ENCODE data around the gene RPS6KA2.
"Not testable (repeated sequence)": the region's sequence is repeated elsewhere in the genome, so short reads cannot be mapped to it uniquely, and the experiment has no call there.

The RPS6KA2 gene

DNA sequence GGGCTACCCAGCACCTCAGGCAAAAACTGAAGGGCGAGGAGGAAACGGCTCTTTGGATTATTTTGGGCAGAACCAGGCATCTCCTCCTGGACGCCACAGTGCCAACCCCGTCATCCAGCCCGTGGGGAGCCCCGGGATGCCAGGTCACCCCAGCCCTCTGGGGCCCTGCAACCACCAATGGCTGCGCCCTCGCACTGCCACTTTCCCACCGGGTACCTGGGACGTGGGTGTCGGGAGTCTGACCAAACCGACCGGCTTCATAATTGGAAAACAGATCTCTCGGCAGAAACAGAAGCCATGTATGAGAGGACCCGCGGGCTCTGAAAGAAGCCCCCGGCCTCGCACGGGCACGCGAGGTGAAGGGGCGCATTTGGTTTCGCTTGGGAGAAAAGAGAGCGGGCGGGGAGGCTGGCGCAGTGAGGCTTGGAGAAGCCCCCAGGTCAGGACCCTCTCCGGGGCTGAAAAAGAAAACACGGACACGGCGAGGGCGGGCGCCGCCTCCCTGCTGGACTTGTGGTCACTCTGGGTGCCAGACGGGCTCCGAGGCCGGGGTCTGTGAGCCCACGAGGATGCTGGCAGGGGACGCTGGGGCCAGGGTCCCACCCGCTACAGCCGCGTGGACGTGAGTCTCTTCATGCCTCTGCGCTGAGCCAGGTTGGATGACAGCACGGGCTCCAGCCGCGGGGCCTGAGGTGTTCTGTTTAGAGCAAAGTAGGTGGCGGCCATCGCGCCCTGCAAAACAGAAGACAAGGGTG is 214.7 kb downstream of the RPS6KA2 start:
- DNase-seq = no peak

DNA sequence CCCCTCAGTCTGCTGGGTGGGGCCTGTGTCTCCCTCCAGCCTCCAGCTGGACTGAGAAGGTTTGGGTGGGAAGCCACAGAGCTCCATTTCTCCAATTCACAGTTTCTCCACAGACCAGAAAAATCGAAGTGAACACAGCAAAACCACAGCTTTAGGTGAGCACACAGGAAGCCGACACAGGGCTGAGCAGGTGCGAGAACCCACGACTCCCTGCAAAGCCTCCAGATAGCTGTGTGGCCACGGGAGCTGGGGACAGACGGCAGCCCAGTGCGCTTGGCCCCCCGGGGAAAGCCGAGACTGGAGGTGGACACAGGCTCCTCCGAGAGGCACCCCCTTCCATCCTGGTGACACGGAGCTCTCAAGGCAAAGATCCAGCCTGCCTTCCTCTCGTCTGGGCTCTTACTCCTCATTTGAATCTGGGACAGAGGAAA is 215.3 kb downstream of the RPS6KA2 start:
- DNase-seq = peak in 1 of 5 donors; percentile 23

DNA sequence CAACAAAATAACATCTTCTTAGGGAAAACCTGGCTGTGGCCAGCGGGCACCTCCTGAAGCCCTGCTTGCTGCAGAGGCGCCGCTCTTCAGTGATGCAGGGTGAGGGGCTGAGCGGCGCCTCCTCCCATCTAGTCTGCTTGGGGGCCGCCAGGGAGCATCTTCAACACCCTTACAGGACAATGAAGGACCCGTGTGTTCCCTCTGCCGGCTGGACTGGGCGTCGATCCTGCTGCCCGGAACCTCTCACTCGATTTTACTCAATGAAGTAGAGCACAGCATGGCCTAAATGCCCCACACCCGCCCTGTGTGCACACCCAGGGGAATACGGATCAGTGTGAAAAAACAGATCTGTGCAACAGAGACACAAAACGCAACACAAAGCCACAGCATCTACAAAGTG is 215.8 kb downstream of the RPS6KA2 start:
- DNase-seq = no peak

DNA sequence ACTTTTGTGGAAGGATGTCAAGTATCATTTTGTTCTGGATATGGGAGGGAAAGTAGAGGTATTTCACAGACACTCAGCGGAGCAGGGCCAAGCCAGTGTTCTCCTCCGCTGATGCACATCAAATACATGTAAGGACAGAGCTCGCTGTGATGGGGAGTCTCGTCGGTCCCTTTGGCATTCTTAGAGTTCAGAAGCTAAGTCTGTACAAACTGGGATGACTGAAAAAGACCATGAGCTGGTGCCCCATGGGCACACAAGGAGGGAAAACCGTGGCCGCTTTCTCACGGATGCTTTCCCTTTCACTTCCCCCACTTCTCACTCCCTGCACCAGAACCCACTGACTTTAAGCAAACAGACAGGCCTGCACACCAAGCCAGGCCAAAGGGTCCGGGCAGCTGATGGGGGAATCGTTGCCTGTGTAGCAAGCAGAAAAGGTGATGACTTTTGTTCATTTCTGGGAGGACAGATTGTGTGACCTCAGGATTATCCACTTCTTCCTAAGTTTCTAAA is 216.6 kb downstream of the RPS6KA2 start:
- no peak for DNase-seq

DNA sequence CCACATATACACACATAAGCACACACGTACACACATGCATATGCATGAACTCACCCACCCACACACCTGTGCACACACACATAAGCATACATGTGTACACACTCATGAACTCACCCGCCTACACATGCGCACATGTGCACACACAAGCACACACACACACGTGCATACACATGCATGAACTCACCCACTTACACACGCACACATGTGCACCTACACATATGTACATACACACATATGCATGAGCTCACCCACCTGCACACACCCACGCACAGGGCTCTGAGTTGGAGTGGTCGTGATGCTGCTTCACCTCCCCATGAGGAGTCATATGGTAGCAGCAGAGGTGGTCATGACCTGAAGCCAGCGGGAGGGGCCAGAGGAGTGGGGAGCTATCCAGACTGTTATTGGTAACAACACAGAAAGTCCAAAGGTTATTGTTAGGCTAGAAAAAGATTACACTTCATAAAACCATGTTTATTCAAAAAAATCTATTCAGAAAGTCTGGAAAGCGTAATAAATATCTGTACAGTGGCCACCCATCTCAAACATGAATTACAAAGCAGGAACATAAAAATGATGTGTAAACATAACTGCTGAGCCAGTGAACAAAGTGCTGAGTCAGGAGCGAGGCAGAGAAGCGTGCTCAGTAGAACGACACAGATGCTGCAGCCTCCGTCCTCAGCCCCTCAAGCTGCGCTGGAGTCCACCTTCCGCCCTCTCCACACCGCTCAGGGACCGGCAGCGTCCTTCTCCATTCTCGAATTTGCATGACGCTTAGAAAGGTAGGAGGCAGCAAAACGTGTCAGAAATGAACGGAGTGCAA is 217.9 kb downstream of the RPS6KA2 start:
- DNase-seq = no peak

DNA sequence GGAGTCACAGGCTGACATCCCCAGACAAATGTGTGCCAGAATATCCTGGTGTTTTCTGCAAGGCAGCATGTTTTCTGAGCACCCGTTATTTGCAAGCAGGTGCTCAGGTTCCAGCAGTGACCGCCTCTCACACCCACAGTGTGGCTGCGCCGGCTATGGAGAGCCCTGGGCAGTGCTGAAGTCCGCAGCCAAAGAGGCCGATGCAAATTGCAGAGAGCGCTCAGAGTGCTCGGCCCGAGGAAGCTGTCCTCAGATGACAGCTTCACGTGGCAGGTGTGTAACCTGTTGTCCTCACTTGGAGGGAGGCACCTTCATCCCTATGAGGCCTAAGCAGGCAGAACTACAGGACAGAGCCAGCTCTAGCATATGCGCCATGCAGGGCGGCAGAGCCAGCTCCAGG is 220.9 kb downstream of the RPS6KA2 start:
- no peak for DNase-seq

DNA sequence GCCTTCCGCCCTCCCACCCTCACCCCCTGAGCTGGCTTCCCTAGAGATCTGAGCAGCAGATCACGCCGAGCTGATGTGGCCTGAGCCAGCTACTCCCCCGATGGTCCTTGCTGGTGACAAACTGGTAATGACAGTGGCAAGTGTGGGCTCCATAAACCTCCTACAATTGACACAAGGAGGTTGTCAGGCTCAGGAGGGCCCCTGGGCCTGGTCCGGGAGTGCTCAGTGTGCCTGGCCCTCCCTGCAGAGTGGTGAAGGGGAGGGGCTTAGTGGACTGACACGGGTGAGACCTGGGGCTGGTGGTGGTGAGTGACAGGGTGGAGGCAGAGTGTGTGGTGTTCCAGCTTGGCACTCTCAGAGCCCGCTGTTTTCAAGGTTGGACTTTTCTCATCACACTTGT is 221.7 kb downstream of the RPS6KA2 start:
- no peak for DNase-seq

DNA sequence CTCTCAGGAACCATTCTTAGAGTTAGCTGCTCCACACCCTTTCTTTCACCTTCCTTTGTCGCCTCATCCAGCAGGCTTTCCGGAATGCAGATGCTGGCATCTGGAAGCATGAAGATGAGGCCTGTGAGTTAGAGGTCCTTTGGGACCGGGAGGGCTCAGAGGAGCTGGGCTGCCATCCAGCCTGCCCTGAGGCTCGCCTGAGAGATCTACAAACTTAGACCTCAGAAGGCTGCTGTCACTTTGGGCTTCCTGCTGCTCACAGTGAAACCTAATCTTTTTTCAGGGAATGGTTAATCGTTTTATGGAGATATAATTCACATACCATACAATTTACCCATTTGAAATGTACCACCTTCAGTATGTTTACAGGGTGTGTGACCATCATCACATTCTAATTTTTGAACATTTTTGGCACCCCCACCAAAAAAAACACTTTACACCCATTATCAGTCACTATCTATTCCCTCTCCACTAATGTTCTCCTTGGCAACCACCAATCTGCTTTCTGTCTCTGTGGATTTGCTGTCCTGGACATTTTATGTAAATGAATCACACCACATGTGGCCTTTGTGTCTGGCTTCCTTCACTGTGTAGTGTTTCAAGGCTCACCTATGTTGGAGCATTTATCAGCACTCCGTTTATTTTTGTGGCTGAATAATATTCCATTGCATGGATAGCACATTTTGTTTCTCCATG is 224.3 kb downstream of the RPS6KA2 start:
- DNase-seq = no peak

DNA sequence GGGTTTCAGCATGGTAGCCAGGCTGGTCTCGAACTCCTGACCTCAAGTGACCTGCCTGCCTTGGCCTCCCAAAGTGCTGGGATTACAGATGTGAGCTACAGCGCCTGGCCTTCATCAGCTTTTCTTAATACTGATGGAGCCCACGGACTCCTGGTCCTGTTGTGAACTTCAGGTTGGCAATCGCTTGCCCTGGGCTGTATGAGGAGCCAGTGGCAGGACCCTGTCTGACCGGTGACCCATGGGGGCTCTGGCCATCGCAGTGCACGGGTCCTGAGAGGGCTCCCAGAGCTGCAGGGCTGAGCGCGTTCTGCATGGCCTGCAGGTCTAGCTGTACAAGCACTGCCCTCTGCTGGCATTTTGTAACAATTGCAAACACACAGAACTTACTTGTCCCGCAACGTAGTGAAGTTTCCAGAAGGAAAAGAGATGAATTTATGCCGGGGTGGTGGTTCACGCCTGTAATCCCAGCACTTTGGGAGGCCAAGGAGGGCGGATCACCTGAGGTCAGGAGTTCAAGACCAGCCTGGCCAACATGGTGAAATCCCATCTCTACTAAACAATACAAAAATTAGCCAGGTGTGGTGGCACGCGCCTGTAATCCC is 226.3 kb downstream of the RPS6KA2 start:
- DNase-seq = peak in 4 of 5 donors; percentile 28 to 57 (median 47)

DNA sequence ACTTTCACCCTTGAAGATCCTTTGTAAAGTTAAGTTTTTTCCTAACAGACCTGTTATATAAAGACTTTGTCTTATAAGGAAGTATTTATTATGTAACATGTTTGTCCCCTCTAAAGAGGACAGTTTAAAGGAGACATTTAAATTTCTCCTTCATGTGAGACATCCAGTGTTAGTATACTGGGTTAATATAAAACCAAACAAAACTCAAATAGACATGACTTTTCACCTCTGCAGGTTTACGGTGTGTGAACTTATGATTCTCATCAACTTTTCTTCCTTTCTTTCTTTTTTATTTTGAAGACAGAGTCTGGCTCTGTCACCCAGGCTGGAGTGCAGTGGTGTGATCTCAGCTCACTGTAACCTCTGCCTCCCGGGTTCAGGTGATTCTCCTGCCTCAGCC is 226.9 kb downstream of the RPS6KA2 start:
- no peak for DNase-seq

DNA sequence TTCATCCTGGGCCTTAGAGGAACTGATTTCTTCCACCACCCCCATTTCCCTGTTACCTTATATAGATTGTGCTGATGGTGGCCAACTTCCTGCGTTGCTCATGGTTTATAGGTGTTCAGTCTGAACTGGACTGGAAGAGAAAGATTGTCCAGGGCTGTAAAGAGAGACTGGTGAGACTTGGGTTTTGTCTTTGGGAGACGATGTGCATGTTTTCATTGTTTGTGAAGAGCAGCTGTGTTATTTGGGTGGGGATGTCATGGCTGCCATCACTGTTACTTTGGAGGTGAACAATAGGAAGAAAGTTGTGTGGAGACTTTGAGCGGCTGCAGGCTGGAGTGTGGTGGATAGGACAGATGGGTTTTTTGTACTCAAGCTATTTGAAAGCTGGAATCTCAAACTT is 228.7 kb downstream of the RPS6KA2 start:
- DNase-seq = no peak

DNA sequence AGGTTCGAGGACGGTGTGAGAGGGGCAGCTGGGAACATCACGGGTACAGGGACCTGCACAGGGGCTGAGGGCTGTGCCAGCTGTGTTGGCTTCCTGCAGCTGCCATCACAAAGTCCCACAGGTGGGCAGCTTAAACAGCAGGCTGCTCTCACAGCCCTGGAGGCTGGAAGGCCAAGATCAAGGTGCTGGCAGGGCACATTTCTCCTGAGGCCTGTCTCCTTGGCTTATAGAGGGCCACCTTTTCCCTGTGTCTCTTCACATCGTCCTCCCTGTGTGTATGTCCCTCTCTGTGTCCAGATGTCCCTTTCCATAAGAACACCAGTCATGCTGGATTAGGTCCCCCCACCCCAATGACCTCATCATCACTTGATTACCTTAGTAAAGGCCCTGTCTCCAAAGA is 229.2 kb downstream of the RPS6KA2 start:
- DNase-seq = no peak

DNA sequence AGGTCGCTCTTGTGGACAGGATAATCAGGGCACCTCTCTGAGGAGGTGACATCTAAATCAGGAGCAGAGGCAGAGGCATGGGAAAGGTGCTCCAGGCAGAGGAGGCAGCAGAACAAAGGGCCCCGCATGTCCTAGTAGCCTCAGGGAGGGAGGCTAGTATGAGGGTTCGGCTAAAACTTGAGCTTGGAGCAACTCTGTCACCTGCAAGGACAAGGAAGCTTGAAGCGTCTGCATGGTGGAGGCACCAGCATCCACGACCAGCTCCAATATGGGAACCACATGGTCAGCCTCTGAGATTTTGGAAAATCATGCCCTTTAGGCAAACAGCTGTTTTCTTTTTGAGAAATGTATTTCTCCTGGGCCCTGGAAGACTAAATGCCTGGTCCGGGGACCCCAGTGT is 231.3 kb downstream of the RPS6KA2 start:
- DNase-seq = no peak

DNA sequence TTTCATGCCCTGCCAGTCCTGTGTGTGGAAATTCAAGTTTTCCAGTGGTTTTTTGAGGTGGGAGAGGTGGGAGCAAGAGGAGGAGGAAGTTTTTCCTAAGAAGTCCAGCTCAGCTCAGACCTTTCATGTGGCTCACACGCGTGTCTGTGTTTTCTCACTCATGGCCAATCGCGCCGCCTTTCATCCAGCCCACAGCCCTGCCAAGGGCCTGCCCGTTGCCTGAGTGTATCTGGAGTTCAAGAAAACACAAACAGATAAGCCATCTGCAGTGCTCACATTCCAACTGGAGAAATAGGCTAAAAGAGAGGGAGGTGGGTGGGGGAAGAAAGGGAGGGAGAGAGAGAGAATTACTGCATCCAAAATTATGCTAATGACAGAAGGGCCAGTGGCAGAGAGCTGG is 231.7 kb downstream of the RPS6KA2 start:
- DNase-seq = no peak

DNA sequence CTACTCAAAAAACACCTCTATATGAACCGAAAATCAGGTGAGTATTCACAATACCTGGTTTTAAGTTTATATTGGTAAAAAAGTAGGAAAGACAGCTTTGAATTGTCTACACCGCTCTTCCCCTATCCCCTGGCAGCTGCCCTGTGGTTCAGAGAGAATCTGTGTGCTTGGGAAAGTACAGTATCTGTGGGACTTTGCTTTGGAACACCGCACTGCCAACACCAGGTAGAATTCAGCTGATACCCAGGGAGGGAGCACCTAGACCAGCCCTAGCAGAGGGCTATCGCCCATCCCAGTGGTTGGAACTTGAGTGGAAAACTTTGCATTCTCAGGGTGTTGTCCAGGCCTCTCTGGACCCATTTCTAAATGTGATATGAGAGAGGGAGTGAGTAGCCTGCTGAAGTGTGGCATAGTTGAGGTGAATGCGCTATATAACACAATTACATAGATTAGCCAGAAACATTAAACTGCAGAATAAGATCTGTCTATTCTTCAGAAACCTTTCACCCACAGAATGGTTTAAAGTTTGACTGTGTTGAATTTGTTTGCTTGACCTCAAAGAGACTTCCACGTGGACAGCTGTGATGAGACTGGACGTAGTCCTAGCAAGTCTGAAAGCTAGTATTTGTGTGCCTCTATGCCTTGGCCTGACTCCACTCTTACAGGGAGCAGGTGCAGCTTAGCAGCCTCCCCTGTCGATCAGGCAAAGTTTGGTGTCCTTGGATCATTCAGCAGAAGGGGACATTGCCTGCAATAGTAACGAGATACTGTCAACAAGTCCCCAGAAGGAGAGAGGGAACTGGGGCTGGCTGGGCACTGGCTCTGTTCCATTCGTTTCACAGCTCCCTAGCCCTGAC is 232.8 kb downstream of the RPS6KA2 start:
- no peak for DNase-seq

DNA sequence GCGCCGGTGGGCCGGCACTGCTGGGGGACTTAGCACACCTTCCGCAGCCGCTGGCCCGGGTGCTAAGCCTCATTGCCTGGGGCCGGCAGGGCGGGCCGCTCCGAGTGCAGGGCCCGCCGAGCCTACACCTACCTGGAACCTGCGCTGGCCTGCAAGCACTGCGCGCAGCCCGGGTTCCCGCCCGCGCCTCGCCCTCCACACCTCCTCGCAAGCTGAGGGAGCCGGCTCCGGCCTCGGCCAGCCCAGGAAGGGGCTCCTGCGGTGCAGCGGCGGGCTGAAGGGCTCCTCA is 233.6 kb downstream of the RPS6KA2 start:
- DNase-seq = no peak

DNA sequence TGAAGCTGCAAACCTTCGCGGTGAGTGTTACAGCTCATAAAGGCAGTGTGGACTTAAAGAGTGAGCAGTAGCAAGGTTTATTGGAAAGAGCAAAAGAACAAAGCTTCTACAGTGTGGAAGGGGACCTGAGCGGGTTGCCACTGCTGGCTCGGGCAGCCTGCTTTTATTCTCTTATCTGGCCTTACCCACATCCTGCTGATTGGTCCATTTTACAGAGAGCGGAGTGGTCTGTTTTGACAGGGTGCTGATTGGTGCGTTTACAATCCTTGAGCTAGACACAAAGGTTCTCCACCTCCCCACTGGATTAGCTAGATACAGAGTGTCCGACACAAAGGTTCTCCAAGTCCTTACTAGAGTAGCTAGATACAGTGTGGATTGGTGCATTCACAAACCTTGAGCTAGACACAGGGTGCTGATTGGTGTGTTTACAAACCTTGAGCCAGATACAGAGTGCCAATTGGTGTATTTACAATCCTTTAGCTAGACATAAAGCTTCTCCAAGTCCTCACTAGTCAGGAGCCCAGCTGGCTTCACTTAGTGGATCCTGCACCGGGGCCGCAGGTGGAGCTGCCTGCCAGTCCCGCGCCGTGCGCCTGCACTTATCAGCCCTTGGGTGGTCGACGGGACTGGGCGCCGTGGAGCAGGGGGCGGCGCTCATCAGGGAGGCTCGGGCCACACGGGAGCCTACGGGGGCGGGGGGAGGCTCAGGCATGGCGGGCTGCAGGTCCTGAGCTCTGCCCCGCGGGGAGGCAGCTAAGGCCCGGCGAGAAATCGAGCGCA is 234.1 kb downstream of the RPS6KA2 start:
- not testable (repeated sequence) for DNase-seq

DNA sequence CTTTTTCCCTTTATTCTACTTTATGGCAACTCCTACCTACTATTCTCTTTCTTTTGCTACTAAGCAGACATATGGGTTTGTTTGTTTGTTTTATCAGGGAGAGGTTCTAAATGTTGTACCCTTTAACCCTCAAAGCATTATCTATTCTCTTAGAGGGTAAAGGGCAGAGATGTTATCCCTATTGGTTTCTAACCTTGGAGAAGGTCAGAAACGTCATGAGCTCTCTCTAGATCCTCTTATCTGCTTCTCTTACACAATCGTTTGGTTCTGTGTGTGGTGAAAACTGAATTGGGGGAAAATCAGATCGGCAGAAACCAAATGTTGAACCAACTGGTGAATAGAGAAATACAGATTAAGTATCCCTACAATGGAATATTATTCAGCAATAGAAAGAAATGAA is 237.9 kb downstream of the RPS6KA2 start:
- no peak for DNase-seq

DNA sequence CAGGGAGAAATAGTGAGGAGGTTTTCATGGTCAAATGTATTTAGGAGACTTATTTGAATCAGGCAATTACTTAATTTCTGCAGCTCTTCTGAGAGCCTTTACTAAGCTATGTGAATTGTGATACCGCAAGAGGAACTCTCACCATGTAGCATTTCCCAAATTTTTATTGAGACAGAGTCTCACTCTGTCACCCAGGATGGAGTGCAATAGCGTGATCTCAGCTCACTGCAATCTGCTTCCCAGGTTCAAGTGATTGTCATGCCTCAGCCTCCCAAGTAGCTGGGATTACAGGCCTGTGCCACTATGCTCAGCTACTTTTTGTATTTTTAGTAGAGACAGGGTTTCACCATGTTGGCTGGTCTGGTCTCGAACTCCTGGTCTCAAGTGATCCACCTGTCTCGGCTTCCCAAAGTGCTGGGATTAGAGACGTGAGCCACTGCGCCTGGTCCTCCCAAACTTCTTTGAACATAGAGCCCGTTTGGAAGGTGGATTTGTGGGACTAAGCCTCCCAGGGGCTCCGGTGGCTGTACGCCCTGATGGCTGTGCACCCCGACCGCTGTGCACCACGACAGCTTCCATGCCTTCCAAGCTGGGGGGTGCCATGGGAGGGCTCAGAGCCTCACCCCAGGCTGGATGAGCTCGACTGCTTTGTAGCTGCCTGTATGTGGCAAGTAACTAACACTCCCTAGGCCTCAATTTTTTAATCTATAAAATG is 238.6 kb downstream of the RPS6KA2 start:
- DNase-seq = no peak

DNA sequence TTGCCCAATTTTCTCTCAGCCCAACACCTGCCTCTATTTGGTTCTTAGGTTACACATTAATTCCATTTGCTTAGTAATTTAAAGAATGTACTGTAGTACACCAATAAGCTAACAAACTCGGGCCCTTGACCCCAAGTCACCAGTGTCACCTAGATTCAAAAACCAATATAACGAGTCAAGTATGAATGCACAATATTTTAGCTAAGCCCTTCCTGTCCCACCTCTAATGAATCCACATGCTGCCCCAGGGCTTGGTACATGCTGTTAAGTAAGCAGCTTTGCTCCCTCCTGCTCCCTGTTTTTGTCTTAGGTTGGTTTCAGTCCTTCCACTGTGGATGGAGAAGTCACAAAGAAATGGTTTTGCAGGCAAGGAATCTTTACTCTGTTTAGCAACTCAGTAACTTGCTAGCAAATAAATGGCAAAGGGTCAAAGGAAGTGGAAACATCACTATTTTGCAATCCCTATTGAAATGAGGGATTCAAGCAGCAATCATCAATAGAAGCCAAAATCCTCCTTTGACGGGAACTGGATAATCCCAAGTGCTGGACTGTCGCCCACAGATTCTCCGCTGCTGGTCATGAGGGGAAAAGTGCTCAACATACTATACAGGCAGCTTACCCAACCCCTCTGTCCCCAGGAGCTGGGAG is 239.3 kb downstream of the RPS6KA2 start:
- DNase-seq = no peak
